Thyroid gland (tissue), 4 donors: Measurements from ENCODE around the gene CFP.

Source experiments
- POLR2A ChIP-seq, 2 donors: fragments of 450-650 bp; IDR thresholded peaks; one replicate each; pipeline ENCODE4 v1.6.1; 2017; ENCODE audit warnings: antibody characterized with exemption in 2 of 2, mild to moderate bottlenecking in 2 of 2, moderate library complexity in 1 of 2
- TF ChIP-seq, protein P1 (sequence below), 6 experiments: fragments of 200-600 bp in 3 of 6; fragments of 450-650 bp in 3 of 6; sonication (generic) in 3 of 6; IDR thresholded peaks; one replicate each; pipeline ENCODE4 v1.5.1; 2016 to 2019; ENCODE audit warnings: antibody characterized with exemption in 6 of 6, mild to moderate bottlenecking in 2 of 6, inconsistent platforms in 1 of 6, moderate library complexity in 1 of 6

DNA sequence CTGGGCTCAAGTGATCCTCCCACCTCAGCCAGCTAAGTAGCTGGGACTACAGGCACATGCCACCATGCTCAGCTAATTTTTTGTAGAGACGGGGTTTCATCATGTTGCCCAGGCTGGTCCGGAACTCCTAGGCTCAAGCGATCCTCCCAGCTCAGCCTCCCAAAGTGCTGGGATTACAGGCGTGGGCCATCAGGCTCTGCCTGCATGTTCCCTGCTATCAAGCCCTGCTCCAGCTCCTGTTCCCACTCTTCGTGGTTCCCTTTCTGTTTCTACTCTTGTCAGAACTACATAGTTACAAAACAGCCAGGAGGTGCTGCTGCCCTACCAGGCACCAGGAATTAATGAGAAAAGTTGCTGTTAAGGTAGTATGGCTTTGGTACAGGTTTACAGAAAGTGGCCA, 38.7 kb downstream of the CFP start:
- TF ChIP-seq, protein P1, sequence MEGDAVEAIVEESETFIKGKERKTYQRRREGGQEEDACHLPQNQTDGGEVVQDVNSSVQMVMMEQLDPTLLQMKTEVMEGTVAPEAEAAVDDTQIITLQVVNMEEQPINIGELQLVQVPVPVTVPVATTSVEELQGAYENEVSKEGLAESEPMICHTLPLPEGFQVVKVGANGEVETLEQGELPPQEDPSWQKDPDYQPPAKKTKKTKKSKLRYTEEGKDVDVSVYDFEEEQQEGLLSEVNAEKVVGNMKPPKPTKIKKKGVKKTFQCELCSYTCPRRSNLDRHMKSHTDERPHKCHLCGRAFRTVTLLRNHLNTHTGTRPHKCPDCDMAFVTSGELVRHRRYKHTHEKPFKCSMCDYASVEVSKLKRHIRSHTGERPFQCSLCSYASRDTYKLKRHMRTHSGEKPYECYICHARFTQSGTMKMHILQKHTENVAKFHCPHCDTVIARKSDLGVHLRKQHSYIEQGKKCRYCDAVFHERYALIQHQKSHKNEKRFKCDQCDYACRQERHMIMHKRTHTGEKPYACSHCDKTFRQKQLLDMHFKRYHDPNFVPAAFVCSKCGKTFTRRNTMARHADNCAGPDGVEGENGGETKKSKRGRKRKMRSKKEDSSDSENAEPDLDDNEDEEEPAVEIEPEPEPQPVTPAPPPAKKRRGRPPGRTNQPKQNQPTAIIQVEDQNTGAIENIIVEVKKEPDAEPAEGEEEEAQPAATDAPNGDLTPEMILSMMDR (IDR thresholded peaks at IDR 0.05), result no peak
- TF ChIP-seq POLR2A (IDR thresholded peaks at IDR 0.05), result no peak
